Memory B cell (primary cell): ENCODE measurements around the gene CCDC85A.

Experiments
- ATAC-seq: fragments of 150-1000 bp; cut with Tn5 transposase; 2 replicates; pipeline ENCODE4 v1.10.0; 2021; ENCODE audit warnings: low read depth, mild to moderate bottlenecking, moderate library complexity
- DNase-seq, 2 donors: peaks; one replicate each; pipeline ENCODE4 v3.0.0; 2022; ENCODE audit warnings: low spot score in 2 of 2
- H3K27ac Mint-ChIP-seq: one replicate; pipeline ENCODE4 v1.8.0; 2022; ENCODE audit warnings: mild to moderate bottlenecking, moderate library complexity, mixed read lengths
- H3K27me3 Mint-ChIP-seq: one replicate; pipeline ENCODE4 v1.8.0; 2022; ENCODE audit warnings: mixed read lengths
- H3K36me3 Mint-ChIP-seq: one replicate; pipeline ENCODE4 v1.8.0; 2022; ENCODE audit warnings: mild to moderate bottlenecking, mixed read lengths
- H3K4me1 Mint-ChIP-seq: one replicate; pipeline ENCODE4 v1.8.0; 2022; ENCODE audit warnings: mixed read lengths
- H3K4me3 Mint-ChIP-seq: one replicate; pipeline ENCODE4 v1.8.0; 2022; ENCODE audit warnings: mild to moderate bottlenecking, moderate library complexity, mixed read lengths
- H3K9me3 Mint-ChIP-seq: one replicate; pipeline ENCODE4 v1.8.0; 2022; ENCODE audit warnings: mixed read lengths

CCDC85A gene

DNA sequence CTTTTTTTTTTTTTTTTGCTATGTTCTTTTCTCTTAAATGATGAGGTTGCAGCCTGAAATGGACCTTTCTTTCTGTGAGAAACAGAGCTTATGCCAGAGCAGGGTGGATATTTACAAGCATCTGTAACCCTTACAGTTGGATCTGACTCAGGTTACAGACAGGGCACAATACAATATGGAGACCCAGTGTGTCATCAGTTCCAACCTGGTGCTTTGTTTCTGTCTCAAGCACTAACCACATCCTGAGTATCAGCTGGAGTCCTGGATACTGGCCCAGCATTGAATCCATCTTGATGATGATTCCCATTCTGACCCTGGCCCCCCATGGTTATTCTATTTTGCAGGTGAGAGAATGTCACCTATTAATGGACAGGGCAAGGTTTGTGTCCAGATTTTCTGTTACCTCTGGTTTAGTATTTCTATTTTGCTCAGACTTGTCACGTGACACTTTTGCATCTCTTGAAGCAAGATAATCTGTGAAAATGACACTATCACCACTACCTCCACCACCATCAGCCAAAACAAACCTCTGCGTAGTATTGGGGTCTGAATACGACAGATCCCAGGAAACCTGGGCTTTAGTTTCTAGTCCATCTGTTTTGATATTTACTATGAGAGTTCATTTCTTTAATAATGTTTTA, 174.0 kb downstream of the CCDC85A start:
- no peaks in the 10 kb centered on the region for H3K4me1 Mint-ChIP-seq
- H3K9me3 Mint-ChIP-seq = peaks cover 5% of the 10 kb centered on the region
- ATAC-seq = no peak
- H3K36me3 Mint-ChIP-seq = no peaks in the 10 kb centered on the region
- H3K27ac Mint-ChIP-seq = no peak overlapping the region
- no peak for DNase-seq
- H3K27me3 Mint-ChIP-seq = no peaks in the 10 kb centered on the region
- no peak overlapping the region for H3K4me3 Mint-ChIP-seq

GRCh38 chr2:56361844-56362243, 178.1 kb downstream of the CCDC85A start:
- Mint-ChIP-seq H3K27ac (no peak overlapping the region), H3K27me3 (no peaks in the 10 kb centered on the region)
- no peak for ATAC-seq

DNA sequence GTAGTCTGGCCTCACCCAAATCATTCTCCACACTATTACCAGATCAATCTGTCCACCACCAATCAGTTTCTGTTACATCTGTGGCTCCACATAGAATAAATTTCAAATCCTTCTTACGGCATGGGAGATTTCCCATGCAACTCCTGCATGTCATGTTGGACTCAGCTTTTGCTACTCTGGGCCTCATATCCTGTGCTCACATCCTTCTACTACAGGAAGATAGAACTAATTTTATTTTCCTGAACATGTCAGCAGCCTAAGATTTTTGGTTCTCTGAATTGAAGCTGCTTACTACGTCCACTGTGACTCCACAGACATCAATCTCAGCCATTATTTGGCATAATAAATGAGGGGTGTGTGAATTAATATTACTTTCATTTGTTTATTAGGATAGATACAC, 181.1 kb downstream of the CCDC85A start:
- no peaks in the 10 kb centered on the region for H3K36me3 Mint-ChIP-seq
- H3K27me3 Mint-ChIP-seq = no peaks in the 10 kb centered on the region
- H3K4me3 Mint-ChIP-seq = no peak overlapping the region
- ATAC-seq = no peak
- peaks cover 5% of the 10 kb centered on the region for H3K9me3 Mint-ChIP-seq
- no peaks in the 10 kb centered on the region for H3K4me1 Mint-ChIP-seq
- no peak for DNase-seq
- H3K27ac Mint-ChIP-seq = no peak overlapping the region

More at GRCh38 chr2:56361844-56362243, 178.1 kb downstream of the CCDC85A start:
- peaks cover 5% of the 10 kb centered on the region for H3K9me3 Mint-ChIP-seq
- no peaks in the 10 kb centered on the region for H3K36me3 Mint-ChIP-seq
- H3K4me1 Mint-ChIP-seq = no peaks in the 10 kb centered on the region
- no peak overlapping the region for H3K4me3 Mint-ChIP-seq
- no peak for DNase-seq

GRCh38 chr2:56369316-56369715, 185.5 kb downstream of the CCDC85A start:
- ATAC-seq = no peak
- Mint-ChIP-seq H3K4me1 (peaks cover 3% of the 10 kb centered on the region), H3K9me3 (no peaks in the 10 kb centered on the region), H3K4me3 (no peak overlapping the region), H3K27me3 (no peaks in the 10 kb centered on the region), H3K36me3 (no peaks in the 10 kb centered on the region), H3K27ac (no peak overlapping the region)
- DNase-seq = no peak

DNA sequence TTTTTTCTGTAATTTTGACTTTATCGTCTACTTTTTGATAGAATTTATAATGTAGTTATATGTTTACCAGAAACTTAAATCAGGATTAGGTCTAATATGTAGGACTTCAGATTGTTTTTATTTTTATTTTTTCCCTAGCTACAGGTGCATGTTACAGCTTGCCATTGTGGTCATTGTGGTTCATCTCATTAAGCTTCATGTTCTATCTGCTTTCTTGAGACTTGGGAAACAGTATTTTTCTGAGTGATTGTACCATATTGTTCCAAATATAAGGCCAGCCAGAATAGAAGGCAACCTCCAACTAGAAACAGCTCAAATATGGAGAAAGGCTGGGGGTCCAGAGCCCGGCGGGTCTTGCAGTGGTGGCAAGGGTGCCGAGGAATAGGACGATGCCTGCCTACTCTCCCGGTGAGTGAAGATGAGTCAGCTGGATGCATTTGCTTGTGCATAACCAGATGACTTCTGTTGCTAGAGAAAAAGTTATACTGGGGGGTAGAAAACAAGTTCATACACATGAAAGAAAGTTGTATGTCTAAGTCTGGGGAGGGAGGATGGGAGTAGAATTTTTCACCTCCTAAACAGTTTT, 188.4 kb downstream of the CCDC85A start:
- Mint-ChIP-seq H3K4me3 (no peak overlapping the region), H3K4me1 (peaks cover 3% of the 10 kb centered on the region), H3K9me3 (no peaks in the 10 kb centered on the region), H3K27ac (no peak overlapping the region), H3K27me3 (no peaks in the 10 kb centered on the region), H3K36me3 (no peaks in the 10 kb centered on the region)
- ATAC-seq (no peak), DNase-seq (no peak)

DNA sequence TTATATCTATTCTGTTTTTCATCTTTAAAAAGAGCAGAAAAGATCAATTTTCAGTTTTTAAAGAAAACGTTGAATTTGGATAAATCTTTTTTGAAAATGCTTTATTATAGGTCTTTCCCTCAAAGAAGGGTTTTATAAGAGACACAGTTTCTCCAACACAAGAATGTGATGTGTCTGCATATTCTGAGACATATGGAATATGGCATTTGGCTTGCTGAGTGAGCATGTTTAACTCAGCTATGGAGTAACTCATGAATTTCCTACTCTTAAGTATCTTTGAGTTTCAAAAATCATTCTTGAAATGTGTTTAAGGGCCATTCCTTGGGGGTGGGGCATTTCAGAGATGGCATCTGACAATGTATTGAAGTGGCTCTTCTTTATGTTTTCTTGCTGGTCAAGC, 191.5 kb downstream of the CCDC85A start:
- H3K27me3 Mint-ChIP-seq = no peaks in the 10 kb centered on the region
- peaks cover 3% of the 10 kb centered on the region for H3K4me1 Mint-ChIP-seq
- ATAC-seq = no peak
- no peaks in the 10 kb centered on the region for H3K9me3 Mint-ChIP-seq
- no peaks in the 10 kb centered on the region for H3K36me3 Mint-ChIP-seq
- no peak overlapping the region for H3K4me3 Mint-ChIP-seq
- H3K27ac Mint-ChIP-seq = no peak overlapping the region
- no peak for DNase-seq

- no peak for DNase-seq
- H3K36me3 Mint-ChIP-seq = no peaks in the 10 kb centered on the region
- no peak for ATAC-seq
- H3K4me1 Mint-ChIP-seq = peaks cover 3% of the 10 kb centered on the region
- H3K4me3 Mint-ChIP-seq = no peak overlapping the region
- no peaks in the 10 kb centered on the region for H3K27me3 Mint-ChIP-seq
- no peaks in the 10 kb centered on the region for H3K9me3 Mint-ChIP-seq
- H3K27ac Mint-ChIP-seq = no peak overlapping the region
Observed at GRCh38 chr2:56376699-56377665, 193.2 kb downstream of the CCDC85A start.

GRCh38 chr2:56379066-56379465, 195.3 kb downstream of the CCDC85A start:
- Mint-ChIP-seq H3K27me3 (no peaks in the 10 kb centered on the region), H3K9me3 (no peaks in the 10 kb centered on the region), H3K27ac (no peak overlapping the region), H3K4me1 (no peaks in the 10 kb centered on the region), H3K4me3 (no peak overlapping the region), H3K36me3 (no peaks in the 10 kb centered on the region)
- ATAC-seq (no peak), DNase-seq (no peak)

DNA sequence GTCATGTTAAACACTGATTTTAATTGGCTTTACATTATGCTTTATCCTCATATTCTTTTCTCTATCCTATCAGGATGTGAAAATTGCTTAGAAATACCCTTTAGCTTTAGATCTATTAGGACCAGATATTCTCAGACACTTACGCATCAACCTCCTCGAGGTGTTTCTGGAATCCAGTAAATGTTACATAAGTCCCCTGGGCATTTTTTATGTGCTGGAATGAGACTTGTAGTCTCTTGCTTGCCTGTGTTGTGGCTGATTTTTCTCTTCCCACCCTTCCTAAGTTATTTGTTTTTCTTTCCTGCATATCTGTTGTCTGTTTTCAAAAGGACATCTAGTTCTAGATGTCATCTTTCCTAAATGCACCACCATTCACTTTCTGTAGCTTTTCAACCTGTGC, 197.1 kb downstream of the CCDC85A start:
- Mint-ChIP-seq H3K4me1 (no peaks in the 10 kb centered on the region), H3K9me3 (no peaks in the 10 kb centered on the region), H3K27ac (no peak overlapping the region), H3K4me3 (no peak overlapping the region), H3K27me3 (no peaks in the 10 kb centered on the region), H3K36me3 (no peaks in the 10 kb centered on the region)
- no peak for ATAC-seq
- no peak for DNase-seq

- H3K27ac Mint-ChIP-seq = no peak overlapping the region
- no peaks in the 10 kb centered on the region for H3K9me3 Mint-ChIP-seq
- H3K4me3 Mint-ChIP-seq = no peak overlapping the region
- H3K36me3 Mint-ChIP-seq = no peaks in the 10 kb centered on the region
- H3K4me1 Mint-ChIP-seq = no peaks in the 10 kb centered on the region
- ATAC-seq (no peak), DNase-seq (no peak)
- H3K27me3 Mint-ChIP-seq = no peaks in the 10 kb centered on the region
Observed at GRCh38 chr2:56382466-56382865, 198.7 kb downstream of the CCDC85A start.

DNA sequence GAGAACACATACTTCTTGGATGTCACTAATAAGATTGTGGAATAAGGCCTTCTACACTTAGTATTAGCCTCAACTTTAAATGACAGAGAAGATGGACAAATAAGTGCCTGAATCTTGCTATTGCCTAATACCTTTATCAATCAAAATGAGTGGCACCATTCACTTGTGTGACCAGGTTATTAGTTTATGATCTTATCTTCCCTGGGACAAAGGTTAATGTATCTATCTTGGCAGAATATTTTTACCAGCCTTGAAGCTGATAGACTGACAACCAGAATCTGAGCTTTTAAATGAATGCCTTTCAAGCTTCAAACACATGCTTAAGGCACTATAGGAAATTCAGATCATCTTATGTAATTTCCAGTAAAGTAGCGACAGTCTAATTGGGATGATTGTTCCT, 202.9 kb downstream of the CCDC85A start:
- ATAC-seq = no peak
- no peak overlapping the region for H3K27ac Mint-ChIP-seq
- H3K27me3 Mint-ChIP-seq = no peaks in the 10 kb centered on the region
- no peak overlapping the region for H3K4me3 Mint-ChIP-seq
- no peaks in the 10 kb centered on the region for H3K36me3 Mint-ChIP-seq
- H3K4me1 Mint-ChIP-seq = no peaks in the 10 kb centered on the region
- DNase-seq = no peak
- H3K9me3 Mint-ChIP-seq = no peaks in the 10 kb centered on the region

DNA sequence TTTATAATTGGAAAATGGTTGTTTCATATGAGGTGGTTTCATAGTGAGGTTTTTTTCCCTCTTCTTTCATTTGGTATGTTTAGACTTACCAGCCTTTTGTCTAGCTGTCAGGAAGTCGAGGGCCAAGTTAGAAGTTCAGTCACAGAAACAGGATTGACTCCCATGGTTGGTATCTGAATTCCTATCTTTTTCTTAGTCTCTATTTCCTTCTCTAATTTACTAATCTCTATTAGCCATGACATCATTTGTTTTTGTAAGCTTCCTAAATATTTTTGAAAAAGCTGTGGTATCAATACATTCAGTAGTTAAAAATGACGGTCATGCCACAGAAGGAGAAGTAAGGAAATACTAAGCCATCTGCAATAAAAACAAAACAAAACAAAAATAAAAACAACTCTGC, 206.9 kb downstream of the CCDC85A start:
- H3K4me3 Mint-ChIP-seq = no peak overlapping the region
- ATAC-seq (no peak), DNase-seq (no peak)
- no peaks in the 10 kb centered on the region for H3K27me3 Mint-ChIP-seq
- H3K27ac Mint-ChIP-seq = no peak overlapping the region
- H3K36me3 Mint-ChIP-seq = no peaks in the 10 kb centered on the region
- H3K4me1 Mint-ChIP-seq = no peaks in the 10 kb centered on the region
- H3K9me3 Mint-ChIP-seq = peaks cover 2% of the 10 kb centered on the region

DNA sequence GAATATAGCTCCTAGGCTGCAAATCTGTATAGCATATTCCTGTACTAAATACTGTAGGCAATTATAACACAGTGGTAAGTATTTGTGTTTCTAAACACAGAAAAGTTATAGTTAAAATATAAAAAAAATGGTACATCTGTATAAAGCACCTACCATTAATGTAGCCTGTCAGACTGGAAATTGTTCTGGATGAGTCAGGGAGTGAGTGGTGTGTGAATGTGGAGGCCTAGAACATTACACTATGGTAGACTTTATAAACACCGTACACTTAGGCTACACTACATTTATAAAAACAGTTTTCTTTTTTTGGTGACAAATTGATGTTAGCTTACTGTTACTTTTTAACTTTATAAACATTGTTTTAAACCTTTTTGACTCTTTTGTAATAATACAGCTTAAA, 226.3 kb downstream of the CCDC85A start:
- Mint-ChIP-seq H3K27me3 (no peaks in the 10 kb centered on the region), H3K36me3 (no peaks in the 10 kb centered on the region), H3K9me3 (peaks cover 3% of the 10 kb centered on the region), H3K4me3 (no peak overlapping the region), H3K4me1 (no peaks in the 10 kb centered on the region), H3K27ac (no peak overlapping the region)
- DNase-seq (no peak), ATAC-seq (no peak)

GRCh38 chr2:56416500-56417176, 232.8 kb downstream of the CCDC85A start:
- no peak overlapping the region for H3K27ac Mint-ChIP-seq
- DNase-seq (no peak), ATAC-seq (no peak)
- peaks cover 1% of the 10 kb centered on the region for H3K27me3 Mint-ChIP-seq
- peaks cover 11% of the 10 kb centered on the region for H3K9me3 Mint-ChIP-seq
- H3K4me3 Mint-ChIP-seq = no peak overlapping the region
- no peaks in the 10 kb centered on the region for H3K36me3 Mint-ChIP-seq
- no peaks in the 10 kb centered on the region for H3K4me1 Mint-ChIP-seq
